PFSK-1 (cell line): ENCODE results near the gene TLX2. TPM values are rescaled to one million over a fixed set of nuclear protein-coding genes. Genes with fewer than 3 reads are reported as not detected.

Source experiments
- FOXP2 ChIP-seq: optimal IDR thresholded peaks from 2 replicates; pipeline ENCODE3; 2011; ENCODE audit warnings: borderline replicate concordance, control low read depth, inconsistent platforms; ENCODE audit not compliant: insufficient read depth; ENCODE audit errors: extremely low read length, extremely low read depth
- POLR2AphosphoS5 ChIP-seq: IDR thresholded peaks from 2 replicates; pipeline ENCODE4 v1.6.1; 2012; ENCODE audit warnings: low read depth, mild to moderate bottlenecking, control low read depth, low read length, moderate library complexity
- REST ChIP-seq, 2 experiments: IDR thresholded peaks; 2 replicates each; pipeline versions ENCODE4 v1.6.1 to v1.8.0; 2011 to 2012; ENCODE audit warnings: low read depth in 2 of 2, low read length in 2 of 2, control low read depth in 1 of 2, inconsistent platforms in 1 of 2, mild to moderate bottlenecking in 1 of 2, moderate library complexity in 1 of 2; ENCODE audit not compliant: insufficient read depth in 1 of 2
- SIN3A ChIP-seq: IDR thresholded peaks from 2 replicates; pipeline ENCODE4 v1.6.1; 2012; ENCODE audit warnings: mild to moderate bottlenecking, low read length, moderate library complexity, borderline replicate concordance; ENCODE audit not compliant: insufficient read depth
- TAF1 ChIP-seq: IDR thresholded peaks from 2 replicates; pipeline ENCODE4 v1.6.1; 2012; ENCODE audit warnings: low read length, control low read depth, borderline replicate concordance; ENCODE audit not compliant: insufficient read depth
- polyA plus RNA-seq: library from polyadenylated mRNA; unstranded; fragments of >200 nt; gene quantifications from one replicate; pipeline ENCODE4 v1.2.1, GENCODE V29; 2012; ENCODE audit warnings: low read depth, missing spikeins; ENCODE audit not compliant: insufficient read length

Gene TLX2
- polyA plus RNA-seq, result not detected

DNA sequence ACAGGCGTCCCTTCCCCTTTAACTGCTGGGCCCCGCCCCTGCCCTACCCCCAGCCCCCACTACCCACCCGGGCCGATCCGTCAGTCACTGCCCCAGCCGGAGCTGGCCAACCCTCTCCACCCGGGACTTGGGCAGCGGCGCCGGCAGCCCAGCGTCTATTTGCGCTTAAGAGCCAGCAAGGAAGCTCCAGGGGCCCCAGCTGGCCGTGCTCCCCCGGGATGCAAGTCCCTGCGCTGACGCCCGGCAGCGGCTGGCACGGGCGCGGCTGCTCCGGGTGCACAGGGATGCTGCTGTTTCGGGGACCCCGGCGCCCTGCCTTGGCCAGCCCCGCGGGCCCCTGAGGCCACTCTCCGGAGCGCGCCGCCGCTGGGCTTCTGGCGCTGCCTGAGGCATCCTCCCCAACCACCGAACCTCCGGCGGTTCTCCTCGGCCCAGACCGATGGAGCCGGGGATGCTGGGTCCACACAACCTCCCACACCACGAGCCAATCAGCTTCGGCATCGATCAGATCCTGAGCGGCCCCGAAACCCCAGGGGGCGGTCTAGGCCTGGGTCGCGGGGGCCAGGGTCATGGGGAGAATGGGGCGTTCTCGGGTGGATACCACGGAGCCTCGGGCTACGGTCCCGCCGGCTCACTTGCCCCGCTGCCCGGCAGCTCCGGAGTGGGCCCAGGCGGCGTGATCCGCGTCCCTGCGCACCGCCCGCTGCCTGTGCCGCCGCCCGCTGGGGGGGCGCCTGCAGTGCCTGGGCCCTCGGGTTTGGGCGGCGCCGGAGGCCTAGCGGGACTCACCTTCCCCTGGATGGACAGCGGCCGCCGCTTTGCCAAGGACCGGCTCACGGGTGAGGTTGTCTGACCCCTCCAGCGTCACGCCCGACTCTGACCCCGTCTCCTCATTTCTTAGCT, at the start of gene TLX2:
Gene TLX2 (plus strand): TSS at position 83 of the 903 bp plus-strand sequence. CDS start 357 bp downstream, at position 440.
- TF ChIP-seq REST (IDR thresholded peaks at IDR 0.05; ENCODE audit: insufficient read depth in 1 of 2, low read depth in 2 of 2, low read length in 2 of 2), result no peak
- no peak for TF ChIP-seq POLR2AphosphoS5
- TF ChIP-seq FOXP2, result no peak
- no peak for TF ChIP-seq TAF1
- TF ChIP-seq SIN3A, result no peak

GRCh38 chr2:74471332-74472065, 42.8 kb upstream of the TLX2 start:
- no peak for TF ChIP-seq SIN3A

- TF ChIP-seq POLR2AphosphoS5 (peak; percentile 96), FOXP2 (peak; percentile 91), TAF1 (0 out of 2 replicates have a peak, but pooled peaks have one; percentile 72), REST (IDR thresholded peaks at IDR 0.05; ENCODE audit: insufficient read depth in 1 of 2, low read depth in 2 of 2, low read length in 2 of 2) (0 out of 4 replicates have a peak, but pooled peaks have one; percentile 4 to 17), SIN3A (peak; percentile 66; the same call in 1 of the 2 replicates)
Measured at GRCh38 chr2:74472086-74472944, 41.9 kb upstream of the TLX2 start, which contains the start of gene MRPL53. Gene MRPL53, minus strand, starts transcription at chr2:74472680. Its CDS starts 20 bp downstream, at chr2:74472660.

DNA sequence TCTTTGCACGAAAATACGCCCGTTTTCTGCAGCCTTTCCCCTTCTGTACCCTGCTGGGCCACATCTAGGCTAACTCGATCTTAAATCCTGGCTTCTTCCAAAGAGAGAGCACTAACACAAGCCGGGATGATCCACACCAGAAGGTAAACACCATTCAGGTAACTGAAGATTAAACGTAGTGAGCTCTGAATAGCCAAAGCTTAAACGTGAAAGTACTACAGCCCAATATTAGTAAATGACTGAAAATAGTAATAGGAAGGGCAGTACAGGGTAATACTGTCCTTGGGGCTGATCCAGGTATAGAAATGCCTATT, 41.3 kb upstream of the TLX2 start:
- no peak for TF ChIP-seq SIN3A
- TF ChIP-seq REST (IDR thresholded peaks at IDR 0.05; ENCODE audit: insufficient read depth in 1 of 2, low read depth in 2 of 2, low read length in 2 of 2), result no peak
- TF ChIP-seq TAF1, result no peak
- TF ChIP-seq POLR2AphosphoS5, result no peak
- TF ChIP-seq FOXP2, result no peak

- TF ChIP-seq FOXP2 (no peak), TAF1 (no peak), POLR2AphosphoS5 (no peak), SIN3A (no peak), REST (IDR thresholded peaks at IDR 0.05; ENCODE audit: insufficient read depth in 1 of 2, low read depth in 2 of 2, low read length in 2 of 2) (no peak)
Measured at GRCh38 chr2:74474481-74474880, 39.8 kb upstream of the TLX2 start.
